Measurements from ENCODE around the gene SMPD2. TPM values are rescaled to one million over a fixed set of nuclear protein-coding genes. Genes with fewer than 3 reads are reported as not detected.

SMPD2 gene
- total and polyA plus RNA-seq, 8 donors = 9.6 to 13.6 (median 12.8) TPM

DNA sequence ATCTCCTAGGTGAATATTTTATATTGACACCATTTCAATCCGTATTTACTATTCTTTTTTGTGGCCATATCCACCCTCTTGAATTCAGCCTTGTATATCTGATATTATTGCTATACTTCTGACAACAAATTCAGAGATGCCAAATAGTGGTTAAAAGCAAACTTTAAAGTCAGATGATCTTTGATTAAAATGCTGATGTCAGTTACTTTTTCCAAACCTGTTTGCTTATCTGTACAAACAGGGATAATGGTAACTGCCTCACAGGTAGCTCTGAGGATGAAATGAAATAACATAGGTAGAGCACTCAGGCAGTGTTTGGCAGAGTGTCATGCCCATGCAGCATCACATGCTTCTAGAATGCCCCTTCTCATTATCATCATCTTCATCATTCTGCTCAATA lies 19.3 kb upstream of the SMPD2 start:
- intact Hi-C loops (cut with DNase I) = no loop called here
- H3K36me3 ChIP-seq = no peaks in the 10 kb centered on the region
- no peak for DNase-seq
- H3K27ac ChIP-seq = no peak overlapping the region
- no peaks in the 10 kb centered on the region for H3K9me3 ChIP-seq
- TF ChIP-seq, protein P1, sequence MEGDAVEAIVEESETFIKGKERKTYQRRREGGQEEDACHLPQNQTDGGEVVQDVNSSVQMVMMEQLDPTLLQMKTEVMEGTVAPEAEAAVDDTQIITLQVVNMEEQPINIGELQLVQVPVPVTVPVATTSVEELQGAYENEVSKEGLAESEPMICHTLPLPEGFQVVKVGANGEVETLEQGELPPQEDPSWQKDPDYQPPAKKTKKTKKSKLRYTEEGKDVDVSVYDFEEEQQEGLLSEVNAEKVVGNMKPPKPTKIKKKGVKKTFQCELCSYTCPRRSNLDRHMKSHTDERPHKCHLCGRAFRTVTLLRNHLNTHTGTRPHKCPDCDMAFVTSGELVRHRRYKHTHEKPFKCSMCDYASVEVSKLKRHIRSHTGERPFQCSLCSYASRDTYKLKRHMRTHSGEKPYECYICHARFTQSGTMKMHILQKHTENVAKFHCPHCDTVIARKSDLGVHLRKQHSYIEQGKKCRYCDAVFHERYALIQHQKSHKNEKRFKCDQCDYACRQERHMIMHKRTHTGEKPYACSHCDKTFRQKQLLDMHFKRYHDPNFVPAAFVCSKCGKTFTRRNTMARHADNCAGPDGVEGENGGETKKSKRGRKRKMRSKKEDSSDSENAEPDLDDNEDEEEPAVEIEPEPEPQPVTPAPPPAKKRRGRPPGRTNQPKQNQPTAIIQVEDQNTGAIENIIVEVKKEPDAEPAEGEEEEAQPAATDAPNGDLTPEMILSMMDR (IDR thresholded peaks at IDR 0.05) = no peak
- H3K27me3 ChIP-seq = no peaks in the 10 kb centered on the region
- H3K4me1 ChIP-seq = no peaks in the 10 kb centered on the region
- ATAC-seq = no peak
- H3K4me3 ChIP-seq = no peak overlapping the region

DNA sequence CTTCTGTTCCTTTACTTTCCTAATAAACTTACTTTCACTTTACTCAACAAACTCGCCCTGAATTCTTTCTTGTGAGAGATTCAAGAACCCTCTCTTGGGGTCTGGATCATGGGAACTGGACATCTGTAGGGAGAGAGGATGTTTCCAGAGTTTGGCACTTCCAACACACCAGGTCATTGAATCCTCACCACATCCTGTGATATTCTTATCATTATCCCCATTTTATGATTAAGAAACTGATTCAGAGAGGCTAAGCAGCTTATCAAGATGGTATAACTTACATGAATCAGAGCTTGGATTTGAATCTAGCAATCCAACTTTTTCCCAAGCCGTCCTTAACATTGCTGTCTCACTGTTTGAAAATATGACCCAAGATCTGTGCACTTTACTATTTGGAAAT lies 15.6 kb upstream of the SMPD2 start:
- intact Hi-C loops (cut with DNase I) = no loop called here
- no peak for ATAC-seq
- TF ChIP-seq, protein P1 (IDR thresholded peaks at IDR 0.05) = no peak
- Histone ChIP-seq H3K9me3 (no peaks in the 10 kb centered on the region), H3K4me3 (no peak overlapping the region), H3K36me3 (no peaks in the 10 kb centered on the region), H3K4me1 (no peaks in the 10 kb centered on the region), H3K27ac (no peak overlapping the region), H3K27me3 (no peaks in the 10 kb centered on the region)
- DNase-seq = no peak

DNA sequence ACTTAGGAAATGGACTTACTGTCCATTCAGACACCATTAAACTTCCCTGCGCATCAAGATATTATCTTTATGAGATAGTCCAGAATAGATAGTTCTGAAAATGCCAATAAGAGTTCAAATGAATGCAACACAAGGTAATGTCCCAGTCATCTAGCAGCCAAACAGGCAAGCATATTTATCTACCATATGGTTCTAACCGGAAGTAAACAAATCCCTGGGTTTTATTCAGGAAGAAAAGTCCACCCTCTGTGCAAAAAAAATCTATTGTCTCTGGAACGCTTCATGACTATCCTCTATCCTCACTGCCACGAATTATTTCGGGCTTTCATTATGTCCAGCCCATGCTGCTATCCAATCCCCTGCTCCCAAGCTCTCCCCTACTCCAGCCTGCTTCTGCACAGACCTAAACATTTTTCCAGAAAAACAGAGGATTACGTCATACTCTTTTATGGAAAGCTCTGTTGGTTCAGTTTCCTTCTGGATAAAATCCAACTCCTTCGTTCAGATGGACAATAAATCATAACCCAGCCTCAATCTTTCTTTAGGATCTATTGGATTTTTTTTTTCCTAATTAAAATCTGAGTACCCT lies 11.5 kb upstream of the SMPD2 start:
- H3K4me3 ChIP-seq = no peak overlapping the region
- TF ChIP-seq, protein P1 (IDR thresholded peaks at IDR 0.05) = no peak
- peak in 2 of 4 donors; percentile 31 to 63 for DNase-seq
- ATAC-seq = peak; percentile 53
- no peak overlapping the region for H3K27ac ChIP-seq
- H3K36me3 ChIP-seq = no peaks in the 10 kb centered on the region
- no peaks in the 10 kb centered on the region for H3K4me1 ChIP-seq
- intact Hi-C loops (cut with DNase I) = no loop called here
- no peaks in the 10 kb centered on the region for H3K27me3 ChIP-seq
- H3K9me3 ChIP-seq = no peaks in the 10 kb centered on the region

DNA sequence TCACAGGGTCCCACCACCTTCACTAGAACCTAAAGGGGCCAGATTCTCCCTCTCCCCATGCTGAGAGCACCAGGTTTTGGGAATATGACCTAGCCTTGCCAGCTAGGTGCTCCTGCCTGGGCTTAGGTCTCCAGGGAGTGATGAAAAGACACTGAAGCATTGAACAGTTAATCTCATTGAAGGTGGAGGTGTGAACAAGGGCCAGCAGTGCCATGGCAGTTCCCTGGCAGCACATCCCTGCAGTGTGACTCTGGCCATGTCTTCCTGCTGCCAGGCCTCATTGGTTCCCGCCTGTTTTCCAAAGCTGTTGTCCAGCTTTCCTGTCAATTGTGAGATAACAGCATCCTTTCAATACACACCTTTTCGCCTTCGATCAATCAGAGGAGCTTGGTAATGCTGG lies 11.0 kb upstream of the SMPD2 start:
- no peaks in the 10 kb centered on the region for H3K36me3 ChIP-seq
- TF ChIP-seq, protein P1 (IDR thresholded peaks at IDR 0.05) = no peak
- DNase-seq (no peak), ATAC-seq (no peak)
- intact Hi-C loops (cut with DNase I) = no loop called here
- H3K9me3 ChIP-seq = no peaks in the 10 kb centered on the region
- no peak overlapping the region for H3K4me3 ChIP-seq
- H3K27ac ChIP-seq = no peak overlapping the region
- H3K4me1 ChIP-seq = no peaks in the 10 kb centered on the region
- H3K27me3 ChIP-seq = no peaks in the 10 kb centered on the region

DNA sequence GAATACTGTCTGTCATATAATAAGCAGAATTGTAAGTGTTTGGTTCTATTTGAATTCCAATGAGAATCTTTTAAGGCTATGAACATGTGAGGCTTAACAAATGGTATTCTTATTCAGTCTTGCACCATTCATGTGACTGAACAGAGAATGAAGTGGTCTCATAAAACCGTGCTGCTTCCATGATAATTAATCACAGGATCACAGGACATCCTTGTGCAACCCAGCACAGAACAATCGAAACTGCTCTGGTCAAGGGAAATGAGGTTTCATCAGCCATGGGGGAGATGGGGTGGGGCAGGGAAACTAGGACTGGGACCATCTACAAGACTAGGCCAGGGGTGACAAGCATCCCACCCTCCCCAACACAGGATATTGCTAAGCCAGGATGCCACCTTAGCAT lies 6.1 kb upstream of the SMPD2 start:
- no peak for ATAC-seq

More for the DNA sequence above, 6.1 kb upstream of the SMPD2 start:
- no peak overlapping the region for H3K4me3 ChIP-seq
- intact Hi-C loops (cut with DNase I) = no loop called here
- no peaks in the 10 kb centered on the region for H3K4me1 ChIP-seq
- DNase-seq = no peak
- TF ChIP-seq, protein P1 (IDR thresholded peaks at IDR 0.05) = no peak
- no peaks in the 10 kb centered on the region for H3K36me3 ChIP-seq
- no peaks in the 10 kb centered on the region for H3K27me3 ChIP-seq
- no peak overlapping the region for H3K27ac ChIP-seq
- no peaks in the 10 kb centered on the region for H3K9me3 ChIP-seq

Measured in left lung (tissue), 10 donors.